Panc1 (cell line): ENCODE measurements around the gene TMEM62. TPM values are rescaled to one million over a fixed set of nuclear protein-coding genes. Genes with fewer than 3 reads are reported as not detected.

ENCODE experiments used
- ATAC-seq: fragments of 200-7000 bp; cut with Tn5 transposase; 2 replicates; pipeline ENCODE4 v1.9.1; 2020; ENCODE audit warnings: mild to moderate bottlenecking, moderate library complexity
- BruUV-seq: library from RNA; stranded (reverse); fragments of 400-500 nt; replicated peaks from 2 replicates; lab custom pipeline; 2021; lab: Mats Ljungman, UMichigan
- CTCF ChIA-PET: fragments of 300-600 bp; sonication (Branson Sonifier 250); formaldehyde crosslinking; loops from one replicate; lab custom pipeline; 2022; ENCODE audit warnings: antibody characterized with exemption; lab: Charles Lee
- POLR2A ChIA-PET: fragments of 300-600 bp; sonication (Branson Sonifier 250); formaldehyde crosslinking; loops from one replicate; lab custom pipeline; 2022; ENCODE audit warnings: antibody characterized with exemption; lab: Charles Lee
- DNase-seq: peaks from one replicate; pipeline ENCODE4 v3.0.0-alpha.2; 2010; ENCODE audit warnings: low read depth, low spot score
- H3K27ac ChIP-seq: 2 replicates; pipeline ENCODE4 v1.5.1; 2011; ENCODE audit warnings: mild to moderate bottlenecking, low read length, inconsistent platforms
- H3K27me3 ChIP-seq: fragments of 200-500 bp; sonication (Bioruptor generic); 2 replicates; pipeline ENCODE4 v1.6.0; 2014; ENCODE audit warnings: low read length, inconsistent platforms; ENCODE audit not compliant: control insufficient read depth, insufficient read depth
- H3K36me3 ChIP-seq: fragments of 200-500 bp; sonication (Bioruptor generic); 2 replicates; pipeline ENCODE4 v1.5.1; 2014; ENCODE audit warnings: inconsistent platforms, mild to moderate bottlenecking, low read length, moderate library complexity; ENCODE audit not compliant: control insufficient read depth, insufficient read depth
- H3K4me1 ChIP-seq: 2 replicates; pipeline ENCODE4 v1.5.1; 2011; ENCODE audit warnings: inconsistent platforms, mild to moderate bottlenecking, low read length, moderate library complexity; ENCODE audit not compliant: control insufficient read depth, insufficient read depth
- H3K4me3 ChIP-seq, 2 experiments: 2 replicates each; pipeline ENCODE4 v1.5.1; 2011 to 2012; ENCODE audit warnings: low read depth in 2 of 2, low read length in 2 of 2, mild to moderate bottlenecking in 2 of 2, inconsistent platforms in 1 of 2, moderate library complexity in 1 of 2
- H3K9me3 ChIP-seq: fragments of 200-500 bp; sonication (Bioruptor generic); 2 replicates; pipeline ENCODE4 v1.5.1; 2014; ENCODE audit warnings: low read depth, mild to moderate bottlenecking, inconsistent platforms, low read length, moderate library complexity; ENCODE audit not compliant: control insufficient read depth, insufficient read depth
- CTCF ChIP-seq: fragments of 450-650 bp; IDR thresholded peaks from 2 replicates; pipeline ENCODE4 v1.5.1; 2017; ENCODE audit warnings: mild to moderate bottlenecking
- POLR2AphosphoS5 ChIP-seq: IDR thresholded peaks from 2 replicates; pipeline ENCODE4 v1.6.1; 2012; ENCODE audit warnings: mild to moderate bottlenecking, low read depth, low read length, moderate library complexity
- REST ChIP-seq, 2 experiments: IDR thresholded peaks; 2 replicates each; pipeline ENCODE4 v1.6.1; 2011 to 2012; ENCODE audit warnings: low read depth in 2 of 2, control low read depth in 1 of 2, low read length in 1 of 2, mild to moderate bottlenecking in 1 of 2, moderate library complexity in 1 of 2; ENCODE audit not compliant: insufficient read depth in 1 of 2
- SIN3A ChIP-seq: IDR thresholded peaks from 2 replicates; pipeline ENCODE4 v1.6.1; 2012; ENCODE audit warnings: low read depth, mild to moderate bottlenecking, low read length, moderate library complexity, borderline replicate concordance; ENCODE audit not compliant: insufficient read depth
- TCF7L2 ChIP-seq: IDR thresholded peaks from 2 replicates; pipeline ENCODE4 v1.6.1; 2011; ENCODE audit warnings: mild to moderate bottlenecking, low read depth, low read length, inconsistent platforms
- in situ Hi-C: cut with HindIII; loops from 2 replicates; pipeline ENCODE4 v1.10.0; 2016; ENCODE audit warnings: low sequenced_read_pairs, low pct_unique_long_range_greater_than_20kb
- intact Hi-C: fragments of 100-400 bp; cut with micrococcal nuclease; formaldehyde crosslinking; loops from one replicate; pipeline ENCODE4 v1.10.0; 2022; ENCODE audit not compliant: unreplicated experiment
- total RNA-seq: library from RNA; stranded (reverse); gene quantifications from one replicate; pipeline ENCODE4 v1.2.1, GENCODE V29; 2021; ENCODE audit not compliant: unreplicated experiment

The TMEM62 gene
- total RNA-seq, 1 experiment from 2014 or later = 20.4 TPM

- ATAC-seq (no peak), DNase-seq (no peak)
- no TSS peak for BruUV-seq
- in situ Hi-C loops (no loop called here), intact Hi-C loops (no loop called here)
- no peaks in the 10 kb centered on the region; the same call in 1 of the 2 replicates for H3K27me3 ChIP-seq
- no peak overlapping the region for H3K27ac ChIP-seq
- H3K36me3 ChIP-seq = no peaks in the 10 kb centered on the region
- CTCF ChIA-PET = no interaction called here
- H3K4me3 ChIP-seq = no peak overlapping the region
- H3K4me1 ChIP-seq = no peaks in the 10 kb centered on the region
- TF ChIP-seq POLR2AphosphoS5 = no peak
- no peak for TF ChIP-seq CTCF
- no peak for TF ChIP-seq REST (IDR thresholded peaks at IDR 0.05; ENCODE audit: insufficient read depth in 1 of 2, low read depth in 2 of 2, low read length in 1 of 2)
- no peak for TF ChIP-seq TCF7L2
- TF ChIP-seq SIN3A = no peak
- POLR2A ChIA-PET = no interaction called here
- H3K9me3 ChIP-seq = no peaks in the 10 kb centered on the region
Observed at GRCh38 chr15:43125100-43125661, 8.2 kb upstream of the TMEM62 start.

- Histone ChIP-seq H3K27me3 (no peaks in the 10 kb centered on the region; the same call in 1 of the 2 replicates), H3K36me3 (no peaks in the 10 kb centered on the region), H3K4me3 (no peak overlapping the region), H3K9me3 (no peaks in the 10 kb centered on the region), H3K27ac (no peak overlapping the region), H3K4me1 (no peaks in the 10 kb centered on the region)
- in situ Hi-C loops = no loop called here
- TF ChIP-seq SIN3A (no peak), TCF7L2 (no peak), REST (IDR thresholded peaks at IDR 0.05; ENCODE audit: insufficient read depth in 1 of 2, low read depth in 2 of 2, low read length in 1 of 2) (no peak), POLR2AphosphoS5 (no peak), CTCF (no peak)
- DNase-seq (no peak), ATAC-seq (no peak)
- ChIA-PET CTCF (no interaction called here), POLR2A (interaction anchor here (0.6 kb wide), 1 partner anchor 1115 kb away, joined by 18 read pairs; no protein-coding TSS in a partner anchor)
- intact Hi-C loops = no loop called here
- BruUV-seq = no TSS peak
Observed at GRCh38 chr15:43126356-43126755, 7.0 kb upstream of the TMEM62 start.
